ENCODE data around the gene SLCO3A1. TPM values are rescaled to one million over a fixed set of nuclear protein-coding genes. Genes with fewer than 3 reads are reported as not detected.

Gene SLCO3A1
- total RNA-seq: 2.5 and 2.6 TPM in 2 replicates

GRCh38 chr15:91853511-91853947 lies at the start of gene SLCO3A1:
TSS of gene SLCO3A1 (plus strand) at chr15:91853708.

Data from myometrial cell (primary cell).